Adipose tissue (tissue), 3 donors: Measurements from ENCODE around the gene ZNF334. TPM values are rescaled to one million over a fixed set of nuclear protein-coding genes. Genes with fewer than 3 reads are reported as not detected.

ENCODE experiments used
- H3K27ac ChIP-seq: one replicate; pipeline ENCODE4 v1.5.1; 2013; ENCODE audit warnings: low read depth, low read length
- WGBS, 3 donors: extraction: QIAGEN DNeasy Blood & Tissue Kit; methylation state at CpG; one replicate each; pipeline ENCODE4 v1.1.7; 2013; 5-methylcytosine and 5-hydroxymethylcytosine counted together
- polyA plus RNA-seq, 3 donors: library from polyadenylated mRNA; stranded (reverse); fragments of 200-250 nt; gene quantifications; one replicate each; pipeline ENCODE4 v1.2.3, GENCODE V29; 2013
- donor health status: healthy with polysubstance abuse.
- donor health status: Bipolar disorder and iron deficiency.
- donor health status: healthy.

The ZNF334 gene
- polyA plus RNA-seq, 3 donors = 1.3 to 2.9 (median 2.3) TPM

GRCh38 chr20:46547995-46548394 is 34.6 kb upstream of the ZNF334 start:
- WGBS, 3 donors = 76 to 85% (median 79%) methylated on average over 6 of the region's 6 CpGs
- H3K27ac ChIP-seq = no peak overlapping the region

GRCh38 chr20:46546936-46547335 is 33.6 kb upstream of the ZNF334 start:
- WGBS, 3 donors = 61 to 67% (median 63%) methylated on average over 6 of the region's 6 CpGs

GRCh38 chr20:46546298-46546697 is 32.9 kb upstream of the ZNF334 start:
- no peak overlapping the region for H3K27ac ChIP-seq
- 74 to 91% (median 89%) methylated on average over 3 of the region's 3 CpGs for WGBS, 3 donors

More at GRCh38 chr20:46546936-46547335, 33.6 kb upstream of the ZNF334 start:
- H3K27ac ChIP-seq = no peak overlapping the region

GRCh38 chr20:46545827-46546138 is 32.4 kb upstream of the ZNF334 start:
- 87 to 93% (median 91%) methylated on average over 9 of the region's 9 CpGs for WGBS, 3 donors
- H3K27ac ChIP-seq = no peak overlapping the region

GRCh38 chr20:46545077-46545826 is 31.9 kb upstream of the ZNF334 start:
- H3K27ac ChIP-seq = no peak overlapping the region
- WGBS, 3 donors = 66 to 87% (median 71%) methylated on average over 14 of the region's 14 CpGs

- H3K27ac ChIP-seq = no peak overlapping the region
- 76 to 89% (median 86%) methylated on average over 3 of the region's 3 CpGs for WGBS, 3 donors
Measured at GRCh38 chr20:46544576-46544975, 31.2 kb upstream of the ZNF334 start.

GRCh38 chr20:46543959-46544358 is 30.6 kb upstream of the ZNF334 start:
- no peak overlapping the region for H3K27ac ChIP-seq
- WGBS, 3 donors = 24 to 26% (median 25%) methylated on average over 1 of the region's 1 CpG

- WGBS, 3 donors = 58 to 76% (median 62%) methylated on average over 4 of the region's 4 CpGs
- no peak overlapping the region for H3K27ac ChIP-seq
Measured at GRCh38 chr20:46543033-46543432, 29.7 kb upstream of the ZNF334 start.

GRCh38 chr20:46541229-46541935 is 28.0 kb upstream of the ZNF334 start:
- WGBS, 3 donors = 51 to 69% (median 65%) methylated on average over 36 of the region's 36 CpGs
- no peak overlapping the region for H3K27ac ChIP-seq

- 80 to 88% (median 83%) methylated on average over 2 of the region's 2 CpGs for WGBS, 3 donors
Measured at GRCh38 chr20:46539113-46539512, 25.8 kb upstream of the ZNF334 start.

GRCh38 chr20:46530640-46531039 is 17.3 kb upstream of the ZNF334 start:
- no peak overlapping the region for H3K27ac ChIP-seq
- WGBS, 3 donors = 68 to 72% (median 71%) methylated on average over 4 of the region's 4 CpGs

More at GRCh38 chr20:46539113-46539512, 25.8 kb upstream of the ZNF334 start:
- no peak overlapping the region for H3K27ac ChIP-seq

- no peak overlapping the region for H3K27ac ChIP-seq
- 46 to 47% (median 46%) methylated on average over 2 of the region's 2 CpGs for WGBS, 3 donors
Measured at GRCh38 chr20:46523696-46524328, 10.5 kb upstream of the ZNF334 start.

- no peak overlapping the region for H3K27ac ChIP-seq
- 38 to 69% (median 62%) methylated on average over 5 of the region's 5 CpGs for WGBS, 3 donors
Measured at GRCh38 chr20:46523108-46523507, 9.7 kb upstream of the ZNF334 start.

GRCh38 chr20:46520976-46521579 is 7.7 kb upstream of the ZNF334 start:
- H3K27ac ChIP-seq = no peak overlapping the region
- WGBS, 3 donors = 28 to 34% (median 32%) methylated on average over 4 of the region's 4 CpGs

- no peak overlapping the region for H3K27ac ChIP-seq
- 79 to 89% (median 89%) methylated on average over 4 of the region's 4 CpGs for WGBS, 3 donors
Measured at GRCh38 chr20:46520540-46520939, 7.2 kb upstream of the ZNF334 start.

GRCh38 chr20:46519471-46520068 is 6.2 kb upstream of the ZNF334 start:
- H3K27ac ChIP-seq = no peak overlapping the region
- WGBS, 3 donors = 67 to 74% (median 68%) methylated on average over 3 of the region's 3 CpGs

- H3K27ac ChIP-seq = no peak overlapping the region
- WGBS, 3 donors = 46 to 81% (median 57%) methylated on average over 2 of the region's 2 CpGs
Measured at GRCh38 chr20:46509523-46509922, 3.8 kb downstream of the ZNF334 start.

GRCh38 chr20:46507760-46508407 is 5.5 kb downstream of the ZNF334 start:
- 78 to 94% (median 84%) methylated on average over 4 of the region's 4 CpGs for WGBS, 3 donors
- no peak overlapping the region for H3K27ac ChIP-seq
